ENCODE measurements around the gene CORO7.

Gene CORO7

GRCh38 chr16:4455951-4456350 is 39.6 kb upstream of the CORO7 start:
- no peaks in the 10 kb centered on the region for H3K4me1 ChIP-seq (ENCODE audit: low read length)
- H3K36me3 ChIP-seq (replicated peaks; ENCODE audit: low read depth, low read length) = peaks cover 49% of the 10 kb centered on the region
- no peak overlapping the region for H3K27ac ChIP-seq (ENCODE audit: low read length)
- no peak for TF ChIP-seq EZH2phosphoT487 (IDR thresholded peaks at IDR 0.05; ENCODE audit: low read depth)
- no peak for TF ChIP-seq CTCF (IDR thresholded peaks at IDR 0.05; ENCODE audit: low read depth, low read length)
- no peak overlapping the region for H3K4me2 ChIP-seq (ENCODE audit: low read length)
- H3K9ac ChIP-seq (ENCODE audit: low read length) = no peak overlapping the region
- no peak overlapping the region for H3K4me3 ChIP-seq (ENCODE audit: low read length)
- H2AFZ ChIP-seq (ENCODE audit: low read depth, low read length) = no peak overlapping the region
- H3K79me2 ChIP-seq (ENCODE audit: low read length) = no peaks in the 10 kb centered on the region
- H3K27me3 ChIP-seq (ENCODE audit: low read depth, low read length) = no peaks in the 10 kb centered on the region
- no peaks in the 10 kb centered on the region for H3K9me3 ChIP-seq (ENCODE audit: insufficient read depth, low read length)
- no peaks in the 10 kb centered on the region for H4K20me1 ChIP-seq (ENCODE audit: insufficient read depth, low read length)

- peaks cover 58% of the 10 kb centered on the region for H3K36me3 ChIP-seq (replicated peaks; ENCODE audit: low read depth, low read length)
- H2AFZ ChIP-seq (ENCODE audit: low read depth, low read length) = no peak overlapping the region
- no peaks in the 10 kb centered on the region for H3K79me2 ChIP-seq (ENCODE audit: low read length)
- H3K9ac ChIP-seq (ENCODE audit: low read length) = no peak overlapping the region
- no peaks in the 10 kb centered on the region for H3K27me3 ChIP-seq (ENCODE audit: low read depth, low read length)
- no peaks in the 10 kb centered on the region for H3K9me3 ChIP-seq (ENCODE audit: insufficient read depth, low read length)
- no peak overlapping the region for H3K27ac ChIP-seq (ENCODE audit: low read length)
- H3K4me2 ChIP-seq (ENCODE audit: low read length) = no peak overlapping the region
- no peaks in the 10 kb centered on the region for H3K4me1 ChIP-seq (ENCODE audit: low read length)
- H3K4me3 ChIP-seq (ENCODE audit: low read length) = no peak overlapping the region
- H4K20me1 ChIP-seq (ENCODE audit: insufficient read depth, low read length) = no peaks in the 10 kb centered on the region
- TF ChIP-seq CTCF (IDR thresholded peaks at IDR 0.05; ENCODE audit: low read depth, low read length) (no peak), EZH2phosphoT487 (IDR thresholded peaks at IDR 0.05; ENCODE audit: low read depth) (no peak)
Observed at GRCh38 chr16:4455081-4455480, 38.7 kb upstream of the CORO7 start.

DNA sequence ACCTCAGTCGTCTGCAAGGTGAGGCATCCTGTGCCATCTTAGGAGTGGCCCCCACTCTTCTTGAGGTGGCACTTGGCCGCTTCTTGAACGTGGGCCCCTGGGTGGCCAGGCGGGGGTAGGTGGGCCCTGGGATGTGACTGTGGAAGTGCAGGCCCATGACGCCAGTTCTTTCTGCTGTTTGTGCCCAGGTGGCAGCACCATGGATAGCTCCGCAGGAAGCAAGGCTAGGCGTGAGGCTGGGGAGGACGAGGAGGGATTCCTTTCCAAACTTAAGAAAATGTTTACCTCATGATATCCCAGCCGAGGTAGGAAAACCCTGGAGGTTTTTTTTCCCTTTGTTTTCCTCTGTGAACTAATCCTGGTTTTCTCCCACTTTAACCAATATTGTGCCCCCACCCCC is 38.2 kb upstream of the CORO7 start:
- H3K27me3 ChIP-seq (ENCODE audit: low read depth, low read length) = no peaks in the 10 kb centered on the region
- H3K4me2 ChIP-seq (ENCODE audit: low read length) = no peak overlapping the region
- no peak overlapping the region for H3K9ac ChIP-seq (ENCODE audit: low read length)
- H3K79me2 ChIP-seq (ENCODE audit: low read length) = no peaks in the 10 kb centered on the region
- no peaks in the 10 kb centered on the region for H3K9me3 ChIP-seq (ENCODE audit: insufficient read depth, low read length)
- TF ChIP-seq EZH2phosphoT487 (IDR thresholded peaks at IDR 0.05; ENCODE audit: low read depth) (no peak), CTCF (IDR thresholded peaks at IDR 0.05; ENCODE audit: low read depth, low read length) (no peak)
- no peak overlapping the region for H2AFZ ChIP-seq (ENCODE audit: low read depth, low read length)
- no peak overlapping the region for H3K4me3 ChIP-seq (ENCODE audit: low read length)
- peaks cover 59% of the 10 kb centered on the region for H3K36me3 ChIP-seq (replicated peaks; ENCODE audit: low read depth, low read length)
- H3K4me1 ChIP-seq (ENCODE audit: low read length) = no peaks in the 10 kb centered on the region
- H4K20me1 ChIP-seq (ENCODE audit: insufficient read depth, low read length) = no peaks in the 10 kb centered on the region
- no peak overlapping the region for H3K27ac ChIP-seq (ENCODE audit: low read length)

- TF ChIP-seq CTCF (IDR thresholded peaks at IDR 0.05; ENCODE audit: low read depth, low read length) = no peak
- TF ChIP-seq EZH2phosphoT487 (IDR thresholded peaks at IDR 0.05; ENCODE audit: low read depth) = no peak
- Histone ChIP-seq H3K36me3 (replicated peaks; ENCODE audit: low read depth, low read length) (peaks cover 57% of the 10 kb centered on the region), H3K9ac (ENCODE audit: low read length) (no peak overlapping the region), H3K27me3 (ENCODE audit: low read depth, low read length) (no peaks in the 10 kb centered on the region), H3K79me2 (ENCODE audit: low read length) (no peaks in the 10 kb centered on the region), H3K4me3 (ENCODE audit: low read length) (no peak overlapping the region), H3K4me2 (ENCODE audit: low read length) (no peak overlapping the region), H3K9me3 (ENCODE audit: insufficient read depth, low read length) (no peaks in the 10 kb centered on the region), H3K4me1 (ENCODE audit: low read length) (no peaks in the 10 kb centered on the region), H3K27ac (ENCODE audit: low read length) (no peak overlapping the region), H4K20me1 (ENCODE audit: insufficient read depth, low read length) (no peaks in the 10 kb centered on the region), H2AFZ (ENCODE audit: low read depth, low read length) (no peak overlapping the region)
Observed at GRCh38 chr16:4452674-4453073, 36.3 kb upstream of the CORO7 start.

Measured in OCI-LY3 (cell line).